ENCODE measurements around the gene PIBF1.
A peak's percentile ranks its signal among the peaks of the same experiment; 100 is the strongest.
"Not testable (repeated sequence)": the region's sequence is repeated elsewhere in the genome, so short reads cannot be mapped to it uniquely, and the experiment has no call there.

PIBF1 gene

DNA sequence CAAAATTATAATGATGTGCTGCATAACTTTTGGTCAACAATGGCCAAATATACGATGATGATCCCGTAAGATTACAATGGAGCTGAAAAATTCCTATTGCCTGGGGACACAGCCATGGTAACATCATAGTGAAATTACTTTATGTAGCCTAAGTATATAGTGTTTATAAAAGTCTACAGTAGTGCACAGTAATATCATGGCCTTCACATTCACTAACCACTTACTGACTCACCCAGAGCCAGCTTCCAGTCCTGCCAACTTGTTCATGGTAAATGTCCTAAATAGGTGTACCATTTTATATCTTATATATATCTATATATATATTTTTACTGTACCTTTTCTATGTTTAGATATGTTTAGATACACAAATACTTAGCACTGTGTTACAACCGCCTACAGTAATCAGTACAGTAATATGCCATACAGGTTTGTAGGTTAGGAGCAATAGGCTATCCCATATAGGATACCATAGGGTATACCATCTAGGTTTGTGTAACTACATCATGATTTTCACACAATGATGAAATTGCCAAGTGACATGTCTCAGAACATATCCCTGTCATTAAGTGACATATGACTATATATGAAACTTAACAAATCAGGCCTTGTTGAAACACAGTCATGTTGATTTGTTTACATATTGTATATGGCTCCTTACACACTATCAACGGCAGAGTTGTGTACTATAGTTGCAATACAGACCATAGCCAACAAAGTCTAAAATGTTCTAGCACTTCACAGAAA lies 24.0 kb upstream of the PIBF1 start:
- TF ChIP-seq, protein P1, sequence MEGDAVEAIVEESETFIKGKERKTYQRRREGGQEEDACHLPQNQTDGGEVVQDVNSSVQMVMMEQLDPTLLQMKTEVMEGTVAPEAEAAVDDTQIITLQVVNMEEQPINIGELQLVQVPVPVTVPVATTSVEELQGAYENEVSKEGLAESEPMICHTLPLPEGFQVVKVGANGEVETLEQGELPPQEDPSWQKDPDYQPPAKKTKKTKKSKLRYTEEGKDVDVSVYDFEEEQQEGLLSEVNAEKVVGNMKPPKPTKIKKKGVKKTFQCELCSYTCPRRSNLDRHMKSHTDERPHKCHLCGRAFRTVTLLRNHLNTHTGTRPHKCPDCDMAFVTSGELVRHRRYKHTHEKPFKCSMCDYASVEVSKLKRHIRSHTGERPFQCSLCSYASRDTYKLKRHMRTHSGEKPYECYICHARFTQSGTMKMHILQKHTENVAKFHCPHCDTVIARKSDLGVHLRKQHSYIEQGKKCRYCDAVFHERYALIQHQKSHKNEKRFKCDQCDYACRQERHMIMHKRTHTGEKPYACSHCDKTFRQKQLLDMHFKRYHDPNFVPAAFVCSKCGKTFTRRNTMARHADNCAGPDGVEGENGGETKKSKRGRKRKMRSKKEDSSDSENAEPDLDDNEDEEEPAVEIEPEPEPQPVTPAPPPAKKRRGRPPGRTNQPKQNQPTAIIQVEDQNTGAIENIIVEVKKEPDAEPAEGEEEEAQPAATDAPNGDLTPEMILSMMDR (IDR thresholded peaks at IDR 0.05; ENCODE audit: low read depth, low read length) = no peak
- no peak overlapping the region for H3K4me3 ChIP-seq (ENCODE audit: low read depth, low read length)

- TF ChIP-seq, protein P1 (IDR thresholded peaks at IDR 0.05; ENCODE audit: low read depth, low read length) = no peak
- no peak overlapping the region for H3K4me3 ChIP-seq (ENCODE audit: low read depth, low read length)
Observed at GRCh38 chr13:72760189-72760588, 21.7 kb upstream of the PIBF1 start.

GRCh38 chr13:72763411-72763810 lies 18.5 kb upstream of the PIBF1 start:
- H3K4me3 ChIP-seq (ENCODE audit: low read depth, low read length) = no peak overlapping the region
- TF ChIP-seq, protein P1 (IDR thresholded peaks at IDR 0.05; ENCODE audit: low read depth, low read length) = no peak

DNA sequence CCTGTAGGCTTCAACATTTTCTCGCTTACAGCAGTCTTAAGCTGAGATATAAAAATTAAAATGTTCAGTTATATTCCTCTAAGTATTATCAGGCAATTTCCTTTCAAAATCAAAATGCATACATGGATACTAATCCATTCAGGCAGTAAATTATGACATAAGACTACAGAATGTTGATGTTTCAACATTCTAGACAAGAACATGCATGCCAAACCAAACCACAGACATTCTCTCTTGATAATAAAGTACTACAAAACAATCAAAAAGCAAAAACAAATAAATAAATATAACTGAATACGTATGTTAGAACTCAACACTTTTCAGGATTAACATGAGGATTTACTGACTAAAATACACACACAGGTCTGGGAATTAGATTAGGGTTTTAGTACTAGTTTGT lies 7.9 kb upstream of the PIBF1 start:
- TF ChIP-seq, protein P1 (IDR thresholded peaks at IDR 0.05; ENCODE audit: low read depth, low read length) = no peak
- no peak overlapping the region for H3K4me3 ChIP-seq (ENCODE audit: low read depth, low read length)

DNA sequence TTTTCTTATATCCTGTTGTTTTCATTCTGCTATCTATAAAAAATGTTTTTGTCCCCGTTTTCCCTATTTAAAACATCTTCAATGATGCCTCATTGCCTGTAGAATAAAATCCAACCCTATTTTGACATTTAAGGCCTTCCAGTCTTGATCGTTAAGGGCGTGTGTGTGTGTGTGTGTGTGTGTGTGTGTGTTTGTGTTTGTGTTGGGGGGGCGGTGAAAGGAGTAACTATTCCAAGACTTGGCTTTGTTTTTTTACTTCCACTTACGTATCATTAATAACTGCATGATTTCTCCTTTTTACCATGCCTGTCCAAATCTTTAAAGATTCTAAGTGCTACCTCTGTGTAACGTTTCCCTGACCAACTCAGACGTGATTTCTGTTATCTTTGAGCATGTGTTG lies 784 bp downstream of the PIBF1 start:
- TF ChIP-seq, protein P1 (IDR thresholded peaks at IDR 0.05; ENCODE audit: low read depth, low read length) = no peak
- H3K4me3 ChIP-seq (ENCODE audit: low read depth, low read length) = peak overlapping the region; percentile 96

DNA sequence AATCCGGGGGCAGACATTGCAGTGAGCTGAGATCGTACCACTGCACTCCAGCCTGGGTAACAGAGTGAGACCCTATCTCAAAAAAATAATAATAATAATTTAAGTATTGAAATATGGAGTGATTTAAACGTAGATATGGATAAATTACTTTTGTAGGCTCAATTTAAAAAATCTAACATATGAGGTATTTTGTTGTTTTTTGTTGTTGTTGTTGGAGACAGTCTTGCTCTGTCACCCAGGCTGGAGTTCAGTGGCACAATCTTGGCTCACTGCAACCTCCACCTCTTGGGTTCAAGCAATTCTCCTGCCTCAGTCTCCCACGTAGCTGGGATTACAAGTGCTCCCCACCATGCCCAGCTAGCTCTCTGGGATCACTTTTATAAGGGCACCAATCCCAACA lies 2.7 kb downstream of the PIBF1 start:
- H3K4me3 ChIP-seq (ENCODE audit: low read depth, low read length) = not testable (repeated sequence)

DNA sequence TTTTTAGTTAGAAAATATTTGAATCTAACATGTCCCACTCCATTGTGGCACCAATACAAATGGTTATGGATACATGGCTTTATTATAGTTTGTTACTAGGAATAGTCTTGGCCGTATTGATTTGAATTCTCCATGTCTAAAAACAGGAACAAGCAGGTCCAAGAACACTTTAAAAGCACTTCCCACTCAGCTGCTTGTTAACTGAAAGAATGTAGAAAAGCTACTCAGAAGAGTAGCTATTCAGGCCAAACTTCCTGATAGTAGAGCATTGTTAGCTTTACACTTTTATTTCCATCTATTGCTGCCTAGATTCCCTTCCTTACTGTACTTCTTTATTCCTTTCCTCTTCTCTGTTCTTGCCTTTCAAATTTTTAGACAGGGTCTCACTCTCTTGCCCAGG lies 6.9 kb downstream of the PIBF1 start:
- no peak overlapping the region for H3K4me3 ChIP-seq (ENCODE audit: low read depth, low read length)
- TF ChIP-seq, protein P1 (IDR thresholded peaks at IDR 0.05; ENCODE audit: low read depth, low read length) = no peak

- H3K4me3 ChIP-seq (ENCODE audit: low read depth, low read length) = no peak overlapping the region
- TF ChIP-seq, protein P1 (IDR thresholded peaks at IDR 0.05; ENCODE audit: low read depth, low read length) = no peak
Observed at GRCh38 chr13:72792640-72793039, 10.7 kb downstream of the PIBF1 start.
